Small intestine (tissue), 7 donors: ENCODE data around the gene CRAT. TPM values are rescaled to one million over a fixed set of nuclear protein-coding genes. Genes with fewer than 3 reads are reported as not detected.
A peak's percentile ranks its signal among the peaks of the same experiment; 100 is the strongest.
"Not testable (repeated sequence)": the region's sequence is repeated elsewhere in the genome, so short reads cannot be mapped to it uniquely, and the experiment has no call there.

ENCODE experiments used
- DNase-seq, 2 donors: peaks; one replicate each; pipeline versions ENCODE4 v3.0.0 to v3.0.0-alpha.2; 2013
- FAIRE-seq: peaks from 2 replicates; lab custom pipeline; 2012; peaks lifted over from hg19 to GRCh38; lab: Jason Lieb, UNC
- H3K27ac ChIP-seq, 3 donors: one replicate each; pipeline ENCODE4 v1.5.1; 2013; ENCODE audit warnings: low read length in 2 of 3, mild to moderate bottlenecking in 2 of 3, control low read depth in 1 of 3, inconsistent platforms in 1 of 3, low read depth in 1 of 3, moderate library complexity in 1 of 3
- H3K27me3 ChIP-seq, 3 donors: one replicate each; pipeline ENCODE4 v1.6.1; 2013; ENCODE audit warnings: low read length in 3 of 3, inconsistent platforms in 1 of 3; ENCODE audit not compliant: control insufficient read depth in 3 of 3, insufficient read depth in 3 of 3
- H3K36me3 ChIP-seq, 3 donors: one replicate each; pipeline ENCODE4 v1.6.1; 2013; ENCODE audit warnings: low read length in 3 of 3, inconsistent platforms in 1 of 3, low read depth in 1 of 3, mild to moderate bottlenecking in 1 of 3, moderate library complexity in 1 of 3; ENCODE audit not compliant: control insufficient read depth in 3 of 3, insufficient read depth in 2 of 3
- H3K4me1 ChIP-seq, 3 donors: one replicate each; pipeline ENCODE4 v1.6.1; 2013; ENCODE audit warnings: low read length in 2 of 3, inconsistent platforms in 1 of 3, low read depth in 1 of 3, mild to moderate bottlenecking in 1 of 3, moderate library complexity in 1 of 3; ENCODE audit not compliant: control insufficient read depth in 3 of 3, insufficient read depth in 2 of 3
- H3K4me3 ChIP-seq, 3 donors: one replicate each; pipeline ENCODE4 v1.5.1; 2013; ENCODE audit warnings: low read length in 3 of 3, control low read depth in 1 of 3, inconsistent platforms in 1 of 3, low read depth in 1 of 3, mild to moderate bottlenecking in 1 of 3, moderate library complexity in 1 of 3
- H3K9me3 ChIP-seq, 2 donors: one replicate each; pipeline ENCODE4 v1.6.1; 2013; ENCODE audit warnings: low read depth in 1 of 2, low read length in 1 of 2; ENCODE audit not compliant: control insufficient read depth in 2 of 2, insufficient read depth in 1 of 2
- WGBS, 3 donors: extraction: QIAGEN DNeasy Blood & Tissue Kit; methylation state at CpG; one replicate each; pipeline ENCODE4 v1.1.7; 2013; 5-methylcytosine and 5-hydroxymethylcytosine counted together
- polyA plus RNA-seq, 4 donors: library from polyadenylated mRNA; stranded (reverse) in 3 of 4; unstranded in 1 of 4; fragments of 200-250 nt in 3 of 4; fragments of 120-200 nt in 1 of 4; gene quantifications; one replicate each; pipeline versions ENCODE4 v1.2.1 to v1.2.3, GENCODE V29; 2013
- donor health status: healthy with polysubstance abuse.
- donor health status: control.
- donor health status: control.
- donor health status: Bipolar disorder and iron deficiency.
- donor health status: healthy.

The CRAT gene
- polyA plus RNA-seq, 4 donors, result 55.0 to 122 (median 97.7) TPM

DNA sequence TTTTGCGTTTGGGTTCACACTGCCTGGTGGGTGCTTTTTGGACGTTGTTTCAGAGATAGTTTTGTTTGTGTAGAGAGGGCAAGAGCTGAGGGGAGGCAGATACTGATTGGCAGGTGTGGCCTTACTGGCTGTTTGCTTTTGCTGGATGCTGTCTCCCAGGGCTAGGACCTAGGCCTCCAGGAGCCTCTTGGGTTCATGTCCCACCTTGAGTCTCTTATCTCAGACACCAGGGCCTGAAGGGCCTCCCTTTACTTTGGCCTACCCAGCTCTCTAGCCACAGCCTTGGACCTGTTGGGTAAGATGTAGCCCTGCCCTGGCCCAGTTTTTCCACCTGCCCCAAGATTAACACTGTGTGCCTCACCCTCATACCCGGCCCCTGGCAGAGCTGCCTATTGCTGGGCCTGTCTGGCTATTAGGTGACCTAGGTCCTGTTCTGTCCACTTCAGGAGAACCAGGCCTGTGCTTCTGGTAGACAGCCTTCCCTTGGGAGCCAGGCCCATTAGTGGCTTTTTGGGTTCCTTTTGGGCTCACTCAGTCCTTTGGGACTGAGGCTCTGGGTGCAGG lies 14.0 kb upstream of the CRAT start:
- DNase-seq (no peak), FAIRE-seq (no peak)
- WGBS, 3 donors, result 53 to 74% (median 65%) methylated on average over 3 of the region's 3 CpGs
- peaks cover 8 to 80% (median 9%) of the 10 kb centered on the region in 3 donors for H3K36me3 ChIP-seq
- no peak overlapping the region for H3K27ac ChIP-seq
- H3K4me3 ChIP-seq, result no peak overlapping the region
- H3K9me3 ChIP-seq, result no peaks in the 10 kb centered on the region
- peaks cover 0 to 4% (median 0%) of the 10 kb centered on the region in 3 donors for H3K4me1 ChIP-seq
- no peaks in the 10 kb centered on the region for H3K27me3 ChIP-seq

- H3K27ac ChIP-seq, H3K27me3 ChIP-seq, H3K9me3 ChIP-seq, FAIRE-seq, H3K4me1 ChIP-seq, DNase-seq, H3K4me3 ChIP-seq: not testable (repeated sequence)
- H3K36me3 ChIP-seq, result peaks cover 6 to 76% (median 8%) of the 10 kb centered on the region in 3 donors
- 90 to 96% (median 94%) methylated on average over 15 of the region's 15 CpGs for WGBS, 3 donors
Observed at GRCh38 chr9:129122976-129123375, 12.4 kb upstream of the CRAT start.

- Histone ChIP-seq H3K4me1 (peaks cover 0 to 4% (median 0%) of the 10 kb centered on the region in 3 donors), H3K27ac (no peak overlapping the region), H3K9me3 (no peaks in the 10 kb centered on the region), H3K4me3 (no peak overlapping the region), H3K36me3 (peaks cover 2 to 69% (median 8%) of the 10 kb centered on the region in 3 donors), H3K27me3 (no peaks in the 10 kb centered on the region)
- 88 to 100% (median 96%) methylated on average over 1 of the region's 1 CpG for WGBS, 3 donors
- FAIRE-seq (no peak), DNase-seq (no peak)
Observed at GRCh38 chr9:129122133-129122532, 11.5 kb upstream of the CRAT start.

- Histone ChIP-seq H3K9me3 (no peaks in the 10 kb centered on the region), H3K27me3 (no peaks in the 10 kb centered on the region), H3K36me3 (peaks cover 2 to 64% (median 8%) of the 10 kb centered on the region in 3 donors), H3K27ac (no peak overlapping the region), H3K4me3 (no peak overlapping the region), H3K4me1 (peaks cover 0 to 4% (median 0%) of the 10 kb centered on the region in 3 donors)
- no peak for FAIRE-seq
- 59 to 83% (median 74%) methylated on average over 3 of the region's 3 CpGs for WGBS, 3 donors
- DNase-seq, result no peak
Observed at GRCh38 chr9:129121483-129121882, 10.9 kb upstream of the CRAT start.

DNA sequence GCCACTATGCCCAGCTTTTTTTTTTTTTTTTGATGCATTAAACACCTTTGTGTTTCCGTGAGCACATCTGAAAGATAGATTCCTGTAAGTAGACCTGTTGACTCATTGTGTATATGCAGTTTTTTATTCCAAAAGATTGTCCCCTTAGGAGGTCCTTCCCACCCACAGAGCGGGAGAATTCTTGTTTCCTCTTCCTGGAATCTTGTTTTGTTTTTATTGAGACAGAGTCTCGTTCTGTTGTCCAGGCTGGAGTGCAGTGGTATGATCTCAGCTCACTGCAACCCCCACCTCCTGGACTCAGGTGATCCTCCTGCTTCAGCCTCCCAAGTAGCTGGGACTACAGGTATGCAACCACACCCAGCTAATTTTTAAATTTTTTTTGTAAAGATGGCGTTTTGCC lies 8.2 kb upstream of the CRAT start:
- H3K4me3 ChIP-seq, result no peak overlapping the region
- FAIRE-seq (no peak), DNase-seq (no peak)
- peaks cover 0 to 2% (median 2%) of the 10 kb centered on the region in 3 donors for H3K4me1 ChIP-seq
- H3K36me3 ChIP-seq, result peaks cover 2 to 41% (median 8%) of the 10 kb centered on the region in 3 donors
- WGBS, 3 donors, result 79 to 85% (median 83%) methylated on average over 4 of the region's 4 CpGs
- no peaks in the 10 kb centered on the region for H3K9me3 ChIP-seq
- H3K27me3 ChIP-seq, result no peaks in the 10 kb centered on the region
- no peak overlapping the region for H3K27ac ChIP-seq

GRCh38 chr9:129113645-129114304 lies 3.2 kb upstream of the CRAT start:
- FAIRE-seq (no peak), DNase-seq (no peak)
- Histone ChIP-seq H3K4me1 (peaks cover 0 to 16% (median 2%) of the 10 kb centered on the region in 3 donors), H3K4me3 (no peak overlapping the region), H3K27me3 (no peaks in the 10 kb centered on the region), H3K27ac (no peak overlapping the region), H3K36me3 (peaks cover 0 to 5% (median 0%) of the 10 kb centered on the region in 3 donors), H3K9me3 (no peaks in the 10 kb centered on the region)
- WGBS, 3 donors, result 82 to 89% (median 88%) methylated on average over 17 of the region's 17 CpGs

DNA sequence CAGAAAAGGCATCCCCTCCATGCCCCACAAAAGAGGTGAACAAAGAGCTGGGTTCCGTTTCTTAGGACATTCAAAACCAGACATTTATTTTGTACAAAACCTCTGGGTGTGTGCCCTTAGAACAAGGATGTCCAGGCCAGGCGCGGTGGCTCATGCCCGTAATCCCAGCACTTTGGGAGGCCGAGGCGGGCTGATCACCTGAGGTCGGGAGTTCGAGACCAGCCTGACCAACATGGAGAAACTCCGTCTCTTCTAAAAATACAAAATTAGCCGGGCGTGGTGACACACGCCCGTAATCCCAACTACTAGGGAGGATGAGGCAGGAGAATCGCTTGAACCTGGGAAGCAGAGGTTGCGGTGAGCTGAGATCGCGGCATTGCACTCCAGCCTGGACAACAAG lies 1.9 kb upstream of the CRAT start:
- FAIRE-seq, DNase-seq, H3K9me3 ChIP-seq, H3K27ac ChIP-seq, H3K27me3 ChIP-seq: not testable (repeated sequence)
- Histone ChIP-seq H3K36me3 (peaks cover 0 to 17% (median 0%) of the 10 kb centered on the region in 3 donors), H3K4me3 (peak overlapping the region in 1 of 3 donors; percentile 95), H3K4me1 (peaks cover 0 to 22% (median 2%) of the 10 kb centered on the region in 3 donors)
- WGBS, 3 donors, result 90 to 93% (median 91%) methylated on average over 17 of the region's 17 CpGs

- H3K9me3 ChIP-seq, result no peaks in the 10 kb centered on the region
- DNase-seq, result peak; percentile 26 to 62
- whole genome bisulfite sequencing, 3 donors, result 0 to 1% (median 1%) methylated on average over 32 to 37 of the region's 37 CpGs
- peak overlapping the region; percentile 73 to 100 (median 98) for H3K27ac ChIP-seq
- no peak for FAIRE-seq
- peaks cover 0 to 25% (median 0%) of the 10 kb centered on the region in 3 donors for H3K36me3 ChIP-seq
- H3K4me3 ChIP-seq, result peak overlapping the region; percentile 84 to 95 (median 88)
- H3K27me3 ChIP-seq, result no peaks in the 10 kb centered on the region
- peaks cover 0 to 25% (median 2%) of the 10 kb centered on the region in 3 donors for H3K4me1 ChIP-seq
Observed at GRCh38 chr9:129111528-129112151, 1.0 kb upstream of the CRAT start.
